H9 (cell line): ENCODE measurements around the gene FBN1. TPM values are rescaled to one million over a fixed set of nuclear protein-coding genes. Genes with fewer than 3 reads are reported as not detected.

Experiments
- DNase-seq: peaks from one replicate; pipeline ENCODE4 v3.0.0-alpha.2; 2017
- H2AFZ ChIP-seq: one replicate; pipeline ENCODE4 v1.6.1; 2013; ENCODE audit warnings: mild to moderate bottlenecking, low read length, control low read depth, moderate library complexity
- H2AK5ac ChIP-seq: 2 replicates; pipeline ENCODE4 v1.6.1; 2013; ENCODE audit warnings: low read length, control low read depth, mixed read lengths; ENCODE audit not compliant: insufficient read length
- H2BK120ac ChIP-seq: one replicate; pipeline ENCODE4 v1.6.1; 2013; ENCODE audit warnings: low read depth, mild to moderate bottlenecking, low read length, control low read depth, inconsistent platforms; ENCODE audit not compliant: poor library complexity, severe bottlenecking
- H2BK12ac ChIP-seq: 2 replicates; pipeline ENCODE4 v1.6.1; 2013; ENCODE audit warnings: low read length, control low read depth, mixed read lengths, low read depth; ENCODE audit not compliant: insufficient read length
- H2BK15ac ChIP-seq: 2 replicates; pipeline ENCODE4 v1.6.1; 2013; ENCODE audit warnings: low read depth, low read length, control low read depth
- H2BK20ac ChIP-seq: one replicate; pipeline ENCODE4 v1.6.1; 2013; ENCODE audit warnings: low read depth, mild to moderate bottlenecking, low read length, control low read depth, inconsistent platforms; ENCODE audit not compliant: poor library complexity, severe bottlenecking
- H2BK5ac ChIP-seq: 2 replicates; pipeline ENCODE4 v1.6.1; 2013; ENCODE audit warnings: low read length, control low read depth, mixed read lengths; ENCODE audit not compliant: insufficient read length
- H3K14ac ChIP-seq: 2 replicates; pipeline ENCODE4 v1.6.1; 2013; ENCODE audit warnings: low read length, control low read depth; ENCODE audit not compliant: insufficient read depth
- H3K18ac ChIP-seq: 2 replicates; pipeline ENCODE4 v1.6.1; 2013; ENCODE audit warnings: low read depth, mild to moderate bottlenecking, mixed read lengths, low read length, control low read depth; ENCODE audit not compliant: insufficient read length
- H3K23ac ChIP-seq: 2 replicates; pipeline ENCODE4 v1.6.1; 2013; ENCODE audit warnings: low read length, control low read depth, mixed read lengths, low read depth; ENCODE audit not compliant: insufficient read length
- H3K23me2 ChIP-seq: 2 replicates; pipeline ENCODE4 v1.6.1; 2013; ENCODE audit warnings: low read depth, mild to moderate bottlenecking, mixed read lengths, low read length, control low read depth; ENCODE audit not compliant: insufficient read length, poor library complexity, severe bottlenecking
- H3K27ac ChIP-seq: 2 replicates; pipeline ENCODE4 v1.5.1; 2013; ENCODE audit warnings: low read length, control low read depth, mixed read lengths, low read depth; ENCODE audit not compliant: insufficient read length
- H3K27me3 ChIP-seq: 2 replicates; pipeline ENCODE4 v1.6.1; 2013; ENCODE audit warnings: low read length, control low read depth, inconsistent platforms; ENCODE audit not compliant: insufficient read depth
- H3K4ac ChIP-seq: 2 replicates; pipeline ENCODE4 v1.6.1; 2013; ENCODE audit warnings: low read depth, mild to moderate bottlenecking, control low read depth, inconsistent platforms, low read length, moderate library complexity
- H3K4me1 ChIP-seq: 2 replicates; pipeline ENCODE4 v1.6.1; 2013; ENCODE audit warnings: low read length, control low read depth, inconsistent platforms; ENCODE audit not compliant: insufficient read depth
- H3K4me2 ChIP-seq: 2 replicates; pipeline ENCODE4 v1.6.1; 2013; ENCODE audit warnings: low read length, control low read depth, mixed read lengths; ENCODE audit not compliant: insufficient read length, insufficient read depth
- H3K56ac ChIP-seq: 2 replicates; pipeline ENCODE4 v1.6.1; 2013; ENCODE audit warnings: low read depth, mild to moderate bottlenecking, mixed read lengths, low read length, control low read depth; ENCODE audit not compliant: insufficient read length
- H3K79me1 ChIP-seq: 2 replicates; pipeline ENCODE4 v1.6.1; 2013; ENCODE audit warnings: low read depth, mild to moderate bottlenecking, moderate library complexity, low read length, control low read depth, inconsistent platforms; ENCODE audit not compliant: insufficient read depth, poor library complexity, severe bottlenecking
- H3K79me2 ChIP-seq: 2 replicates; pipeline ENCODE4 v1.6.1; 2013; ENCODE audit warnings: low read length, control low read depth, inconsistent platforms; ENCODE audit not compliant: insufficient read depth
- H3K9ac ChIP-seq: 2 replicates; pipeline ENCODE4 v1.6.1; 2013; ENCODE audit warnings: low read length, control low read depth, mixed read lengths; ENCODE audit not compliant: insufficient read length; ENCODE audit errors: extremely low read depth
- H3K9me3 ChIP-seq: one replicate; pipeline ENCODE4 v1.6.1; 2013; ENCODE audit warnings: low read depth, low read length, inconsistent platforms; ENCODE audit not compliant: control insufficient read depth
- H3T11ph ChIP-seq: one replicate; pipeline ENCODE4 v1.6.1; 2013; ENCODE audit warnings: mild to moderate bottlenecking, low read length, control low read depth, inconsistent platforms
- H4K20me1 ChIP-seq: one replicate; pipeline ENCODE4 v1.6.1; 2013; ENCODE audit not compliant: control insufficient read depth, insufficient read length, insufficient read depth
- H4K5ac ChIP-seq: 2 replicates; pipeline ENCODE4 v1.6.1; 2013; ENCODE audit warnings: low read depth, mild to moderate bottlenecking, mixed read lengths, low read length, control low read depth; ENCODE audit not compliant: insufficient read length
- H4K8ac ChIP-seq: replicated peaks from 2 replicates; pipeline ENCODE4 v1.6.1; 2013; ENCODE audit warnings: low read length, control low read depth, mixed read lengths, low read depth; ENCODE audit not compliant: insufficient read length
- H4K91ac ChIP-seq: 2 replicates; pipeline ENCODE4 v1.6.1; 2013; ENCODE audit warnings: low read depth, mild to moderate bottlenecking, moderate library complexity, mixed read lengths, low read length, control low read depth; ENCODE audit not compliant: insufficient read length
- H3K27ac Mint-ChIP-seq, 3 experiments: 2 replicates in 2 of 3; 3 replicates in 1 of 3; pipeline ENCODE4 v1.8.0; 2020 to 2021; ENCODE audit warnings: mixed read lengths in 3 of 3, mild to moderate bottlenecking in 1 of 3, moderate library complexity in 1 of 3
- H3K27me3 Mint-ChIP-seq: 2 replicates; pipeline ENCODE4 v1.8.0; 2021; ENCODE audit warnings: low read depth, mild to moderate bottlenecking, moderate library complexity, mixed read lengths
- H3K36me3 Mint-ChIP-seq, 3 experiments: 2 replicates in 2 of 3; 3 replicates in 1 of 3; pipeline ENCODE4 v1.8.0; 2020 to 2021; ENCODE audit warnings: low read depth in 3 of 3, mixed read lengths in 3 of 3; ENCODE audit not compliant: insufficient read depth in 1 of 3
- H3K4me1 Mint-ChIP-seq, 2 experiments: 2 replicates each; pipeline ENCODE4 v1.8.0; 2020; ENCODE audit warnings: mixed read lengths in 2 of 2
- H3K4me3 Mint-ChIP-seq, 2 experiments: 2 replicates in 1 of 2; 3 replicates in 1 of 2; pipeline ENCODE4 v1.8.0; 2020 to 2021; ENCODE audit warnings: mild to moderate bottlenecking in 2 of 2, mixed read lengths in 2 of 2, moderate library complexity in 1 of 2
- H3K9me3 Mint-ChIP-seq, 2 experiments: 2 replicates in 1 of 2; 3 replicates in 1 of 2; pipeline ENCODE4 v1.8.0; 2020; ENCODE audit warnings: mild to moderate bottlenecking in 2 of 2, mixed read lengths in 2 of 2, moderate library complexity in 1 of 2
- CTCF ChIP-seq: fragments of 200-600 bp; sonication (generic); conservative IDR thresholded peaks from 3 replicates; pipeline ENCODE4 v1.8.0; 2021; ENCODE audit warnings: antibody characterized with exemption, mild to moderate bottlenecking
- WGBS: extraction: QIAGEN DNeasy Blood & Tissue Kit; methylation state at CpG from one replicate; pipeline ENCODE4 v1.1.7; 2013; ENCODE audit warnings: missing lambda C conversion rate, low lambda C conversion rate, mixed read lengths; ENCODE audit not compliant: insufficient read length; ENCODE audit errors: extremely low coverage; 5-methylcytosine and 5-hydroxymethylcytosine counted together
- total RNA-seq: library from RNA; stranded (reverse); gene quantifications from 2 replicates; pipeline ENCODE4 v1.2.1, GENCODE V29; 2021

The FBN1 gene
- total RNA-seq, 1 experiment from 2014 or later, result 3.6 TPM

GRCh38 chr15:48507416-48508065 lies 138.0 kb downstream of the FBN1 start:
- Histone ChIP-seq H3K23me2 (no peaks in the 10 kb centered on the region), H2BK120ac (no peak overlapping the region), H2BK15ac (no peak overlapping the region), H3K18ac (no peak overlapping the region), H3K79me1 (no peaks in the 10 kb centered on the region), H3K27ac (no peak overlapping the region), H4K5ac (no peak overlapping the region), H3K23ac (no peak overlapping the region), H3K27me3 (no peaks in the 10 kb centered on the region), H4K20me1 (no peaks in the 10 kb centered on the region), H3K56ac (no peak overlapping the region), H2BK20ac (no peak overlapping the region), H2AK5ac (no peak overlapping the region), H4K91ac (no peak overlapping the region), H3K14ac (no peak overlapping the region), H3K79me2 (no peaks in the 10 kb centered on the region), H3K4ac (no peak overlapping the region), H2BK12ac (no peak overlapping the region), H2BK5ac (no peak overlapping the region), H3T11ph (no peak overlapping the region), H2AFZ (no peak overlapping the region), H3K9ac (no peak overlapping the region), H3K4me1 (no peaks in the 10 kb centered on the region), H3K4me2 (no peak overlapping the region), H3K9me3 (no peaks in the 10 kb centered on the region), H4K8ac (no peak overlapping the region)
- Mint-ChIP-seq H3K4me3 (no peak overlapping the region), H3K27me3 (no peaks in the 10 kb centered on the region), H3K9me3 (no peaks in the 10 kb centered on the region), H3K36me3 (no peaks in the 10 kb centered on the region), H3K4me1 (no peaks in the 10 kb centered on the region), H3K27ac (no peak overlapping the region)
- no CpG with 5 or more reads among the region's 2 CpGs for WGBS
- peak; percentile 37 for DNase-seq
- TF ChIP-seq CTCF, result peak; percentile 74
